ENCODE results near the gene ARID1B.

- no peak for TF ChIP-seq CTCF (IDR thresholded peaks at IDR 0.05)
- TF ChIP-seq REST (IDR thresholded peaks at IDR 0.05; ENCODE audit: insufficient read depth in 1 of 2, low read depth in 2 of 2, low read length in 1 of 2): no peak
- no peak for TF ChIP-seq SIN3A (IDR thresholded peaks at IDR 0.05; ENCODE audit: borderline replicate concordance, insufficient read depth, low read depth, low read length)
- no peak for TF ChIP-seq POLR2AphosphoS5 (IDR thresholded peaks at IDR 0.05; ENCODE audit: low read depth, low read length)
These were observed 421.5 kb downstream of the ARID1B start for GRCh38 chr6:157198425-157199279.
